Neural progenitor cell (in vitro differentiated cells): ENCODE data around the gene PGPEP1.

Experiments used
- CTCF ChIP-seq: fragments of 200-600 bp; sonication (generic); IDR thresholded peaks from 2 replicates; pipeline ENCODE4 v1.5.1; 2017; ENCODE audit warnings: antibody characterized with exemption, mild to moderate bottlenecking
- EZH2 ChIP-seq: fragments of 200-600 bp; sonication (generic); IDR thresholded peaks from 2 replicates; pipeline ENCODE4 v1.6.1; 2017; ENCODE audit warnings: antibody characterized with exemption, mild to moderate bottlenecking, moderate library complexity

- TF ChIP-seq EZH2 (no peak), CTCF (no peak)
Observed at GRCh38 chr19:18304208-18304457, 36.3 kb upstream of the PGPEP1 start.
